ENCODE data around the gene FGR. TPM values are rescaled to one million over a fixed set of nuclear protein-coding genes. Genes with fewer than 3 reads are reported as not detected.

The FGR gene
- total and polyA plus RNA-seq, 2 of the 13 experiments (the other 11 are each of a cell fraction or from before 2014, with no cell fraction given) = not detected

GRCh38 chr1:27648602-27649305 is 13.8 kb upstream of the FGR start:
- FAIRE-seq = no peak
- DNase-seq (ENCODE audit: low spot score) = no peak
- no peaks in the 10 kb centered on the region for H3K9me3 ChIP-seq (ENCODE audit: low read length)
- no TSS peak for BruUV-seq (replicated peaks)
- H3K9ac ChIP-seq (ENCODE audit: insufficient read depth, low read depth, low read length) = no peak overlapping the region
- no peaks in the 10 kb centered on the region for H3K36me3 ChIP-seq (replicated peaks in 1 of 2; ENCODE audit: control insufficient read depth in 1 of 2, insufficient read depth in 2 of 2, low read length in 2 of 2)
- CTCF ChIA-PET (ENCODE audit: low intra/inter-chr PET ratio, low total read pairs) = no interaction called here
- ATAC-seq = no peak
- WGBS (ENCODE audit: low lambda C conversion rate) = 29% methylated on average over 6 of the region's 6 CpGs
- POLR2A ChIA-PET = no interaction called here
- intact Hi-C loops (cut with micrococcal nuclease; ENCODE audit: unreplicated experiment) = no loop called here
- no peaks in the 10 kb centered on the region for H3K79me2 ChIP-seq (ENCODE audit: insufficient read depth, low read length)
- no peak overlapping the region for H3K27ac ChIP-seq (ENCODE audit: extremely low read length, insufficient read depth, low read length)
- no peak overlapping the region for H3K4me3 ChIP-seq (replicated peaks in 1 of 3; ENCODE audit: insufficient read depth in 1 of 3, low read depth in 2 of 3, low read length in 3 of 3)
- H4K20me1 ChIP-seq (ENCODE audit: insufficient read depth, low read length) = no peaks in the 10 kb centered on the region
- H3K4me1 ChIP-seq (ENCODE audit: insufficient read depth, low read length) = peaks cover 17% of the 10 kb centered on the region
- in situ Hi-C loops (cut with HindIII; ENCODE audit: extremely low pct_ligation_motif_present, low pct_unique_long_range_greater_than_20kb) = no loop called here
- peaks cover 1 to 10% of the 10 kb centered on the region in 2 experiments; a peak in 1 of 5 replicates for H3K27me3 ChIP-seq (ENCODE audit: control insufficient read depth in 1 of 2, insufficient read depth in 2 of 2, low read length in 2 of 2)
- no peak overlapping the region for H2AFZ ChIP-seq (ENCODE audit: low read length)
- H3K4me2 ChIP-seq (ENCODE audit: low read depth, low read length) = no peak overlapping the region
- TF ChIP-seq ZNF121 (CRISPR knock-in tag; IDR thresholded peaks at IDR 0.05) (0 out of 2 replicates have a peak, but pooled peaks have one; percentile 14), ONECUT2 (CRISPR knock-in tag; IDR thresholded peaks at IDR 0.05) (no peak), NFRKB (IDR thresholded peaks at IDR 0.05) (no peak), ZNF264 (CRISPR knock-in tag; IDR thresholded peaks at IDR 0.05) (no peak)

GRCh38 chr1:27647328-27647727 is 12.3 kb upstream of the FGR start:
- intact Hi-C loops (cut with micrococcal nuclease; ENCODE audit: unreplicated experiment) (no loop called here), in situ Hi-C loops (cut with HindIII; ENCODE audit: extremely low pct_ligation_motif_present, low pct_unique_long_range_greater_than_20kb) (no loop called here)
- no peaks in the 10 kb centered on the region for H3K36me3 ChIP-seq (replicated peaks in 1 of 2; ENCODE audit: control insufficient read depth in 1 of 2, insufficient read depth in 2 of 2, low read length in 2 of 2)
- ChIA-PET POLR2A (no interaction called here), CTCF (ENCODE audit: low intra/inter-chr PET ratio, low total read pairs) (no interaction called here)
- H3K4me3 ChIP-seq (replicated peaks in 1 of 3; ENCODE audit: insufficient read depth in 1 of 3, low read depth in 2 of 3, low read length in 3 of 3) = no peak overlapping the region
- TF ChIP-seq ZNF780A (CRISPR knock-in tag; IDR thresholded peaks at IDR 0.05) (no peak), ZNF629 (CRISPR knock-in tag; conservative IDR thresholded peaks at IDR 0.05) (peak; percentile 80), PRDM10 (CRISPR knock-in tag; IDR thresholded peaks at IDR 0.05; ENCODE audit: low read depth) (no peak)
- DNase-seq (ENCODE audit: low spot score) (no peak), ATAC-seq (no peak), FAIRE-seq (no peak)
- peaks cover 21% of the 10 kb centered on the region for H3K4me1 ChIP-seq (ENCODE audit: insufficient read depth, low read length)
- no peaks in the 10 kb centered on the region for H4K20me1 ChIP-seq (ENCODE audit: insufficient read depth, low read length)
- H3K79me2 ChIP-seq (ENCODE audit: insufficient read depth, low read length) = no peaks in the 10 kb centered on the region
- no TSS peak for BruUV-seq (replicated peaks)
- peaks cover 1 to 15% of the 10 kb centered on the region in 2 experiments; a peak in 1 of 5 replicates for H3K27me3 ChIP-seq (ENCODE audit: control insufficient read depth in 1 of 2, insufficient read depth in 2 of 2, low read length in 2 of 2)
- H3K27ac ChIP-seq (ENCODE audit: extremely low read length, insufficient read depth, low read length) = no peak overlapping the region
- H3K9me3 ChIP-seq (ENCODE audit: low read length) = no peaks in the 10 kb centered on the region
- no peak overlapping the region for H3K9ac ChIP-seq (ENCODE audit: insufficient read depth, low read depth, low read length)
- no peak overlapping the region for H2AFZ ChIP-seq (ENCODE audit: low read length)
- WGBS (ENCODE audit: low lambda C conversion rate) = 37% methylated on average over 5 of the region's 5 CpGs
- H3K4me2 ChIP-seq (ENCODE audit: low read depth, low read length) = no peak overlapping the region
